ENCODE data around the gene RBM46. TPM values are rescaled to one million over a fixed set of nuclear protein-coding genes. Genes with fewer than 3 reads are reported as not detected.
A peak's percentile ranks its signal among the peaks of the same experiment; 100 is the strongest.

The RBM46 gene
- total and polyA plus RNA-seq, 2 experiments from 2014 or later, result 0.07 TPM; not detected in 1

DNA sequence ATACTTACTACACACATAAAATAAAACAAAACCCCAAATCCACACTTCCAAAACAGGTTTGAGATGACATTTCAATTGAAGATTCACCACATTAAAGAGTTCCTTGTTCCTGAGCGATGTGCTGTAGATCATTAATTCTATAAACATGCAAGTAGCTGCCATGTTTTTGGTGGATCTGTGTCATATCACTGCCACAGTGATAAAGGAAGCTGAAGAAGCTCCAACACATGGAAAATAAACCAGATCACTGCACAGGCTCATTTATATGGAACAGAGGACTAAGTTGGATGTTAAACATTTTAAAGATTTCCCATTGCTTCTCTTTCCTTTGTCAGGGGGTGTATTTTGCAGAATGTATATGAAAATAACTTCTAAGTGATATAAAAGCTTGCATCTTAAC is 2.8 kb upstream of the RBM46 start:
- no peak for TF ChIP-seq EZH2 (IDR thresholded peaks at IDR 0.05; ENCODE audit: borderline replicate concordance)
- TF ChIP-seq, protein P1, sequence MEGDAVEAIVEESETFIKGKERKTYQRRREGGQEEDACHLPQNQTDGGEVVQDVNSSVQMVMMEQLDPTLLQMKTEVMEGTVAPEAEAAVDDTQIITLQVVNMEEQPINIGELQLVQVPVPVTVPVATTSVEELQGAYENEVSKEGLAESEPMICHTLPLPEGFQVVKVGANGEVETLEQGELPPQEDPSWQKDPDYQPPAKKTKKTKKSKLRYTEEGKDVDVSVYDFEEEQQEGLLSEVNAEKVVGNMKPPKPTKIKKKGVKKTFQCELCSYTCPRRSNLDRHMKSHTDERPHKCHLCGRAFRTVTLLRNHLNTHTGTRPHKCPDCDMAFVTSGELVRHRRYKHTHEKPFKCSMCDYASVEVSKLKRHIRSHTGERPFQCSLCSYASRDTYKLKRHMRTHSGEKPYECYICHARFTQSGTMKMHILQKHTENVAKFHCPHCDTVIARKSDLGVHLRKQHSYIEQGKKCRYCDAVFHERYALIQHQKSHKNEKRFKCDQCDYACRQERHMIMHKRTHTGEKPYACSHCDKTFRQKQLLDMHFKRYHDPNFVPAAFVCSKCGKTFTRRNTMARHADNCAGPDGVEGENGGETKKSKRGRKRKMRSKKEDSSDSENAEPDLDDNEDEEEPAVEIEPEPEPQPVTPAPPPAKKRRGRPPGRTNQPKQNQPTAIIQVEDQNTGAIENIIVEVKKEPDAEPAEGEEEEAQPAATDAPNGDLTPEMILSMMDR (IDR thresholded peaks at IDR 0.05; ENCODE audit: poor library complexity), result no peak
- TF ChIP-seq EZH2phosphoT487 (IDR thresholded peaks at IDR 0.05; ENCODE audit: low read depth, severe bottlenecking, unreplicated experiment), result no peak

DNA sequence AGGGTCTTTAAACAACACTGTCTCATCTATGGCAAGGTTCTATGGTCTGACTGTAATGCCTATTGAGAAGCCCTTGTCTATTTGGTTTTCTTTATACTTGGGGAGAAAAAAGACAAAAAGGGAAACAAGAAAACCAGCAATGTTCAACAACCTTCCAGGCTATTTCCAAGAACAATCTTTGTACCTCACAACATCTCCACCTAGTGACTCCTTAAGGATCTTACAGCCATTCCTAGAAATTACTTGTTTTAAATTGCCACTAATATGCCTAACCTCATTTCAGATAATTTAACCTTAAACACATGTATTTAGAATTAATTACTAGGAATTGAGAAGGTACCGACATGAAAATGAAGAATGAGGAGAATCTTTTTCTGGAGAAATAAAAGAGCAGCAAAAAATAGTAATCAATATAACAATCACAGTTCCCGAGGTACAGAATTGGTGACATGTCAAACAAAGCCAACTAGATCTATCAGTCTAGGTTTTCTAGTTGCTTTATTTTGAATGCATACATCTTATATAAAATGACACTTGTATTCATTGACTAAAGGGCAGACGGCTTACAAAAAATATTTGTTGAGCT is 1.6 kb upstream of the RBM46 start:
- Histone ChIP-seq H3K27me3 (no peaks in the 10 kb centered on the region), H3K36me3 (replicated peaks; ENCODE audit: insufficient read depth, low read depth) (no peaks in the 10 kb centered on the region), H3K4me1 (ENCODE audit: insufficient read depth) (no peaks in the 10 kb centered on the region), H3K27ac (no peak overlapping the region), H3K4me3 (no peak overlapping the region), H3K9me2 (replicated peaks; ENCODE audit: insufficient read depth) (no peaks in the 10 kb centered on the region), H3K9me3 (ENCODE audit: low read depth) (no peaks in the 10 kb centered on the region), H4K20me1 (ENCODE audit: insufficient read depth, poor library complexity, severe bottlenecking) (no peaks in the 10 kb centered on the region), H3K79me2 (no peaks in the 10 kb centered on the region), H2AFZ (no peak overlapping the region), H3K4me2 (no peak overlapping the region)
- TF ChIP-seq EZH2 (IDR thresholded peaks at IDR 0.05; ENCODE audit: borderline replicate concordance), result no peak
- TF ChIP-seq, protein P1 (IDR thresholded peaks at IDR 0.05; ENCODE audit: poor library complexity), result peak; percentile 69
- TF ChIP-seq EZH2phosphoT487 (IDR thresholded peaks at IDR 0.05; ENCODE audit: low read depth, severe bottlenecking, unreplicated experiment), result no peak
- WGBS (ENCODE audit: low lambda C conversion rate, missing lambda C conversion rate), result 56% methylated on average over 3 of the region's 3 CpGs
- DNase-seq (ENCODE audit: low spot score), result peak; percentile 57

More for the DNA sequence above, 2.8 kb upstream of the RBM46 start:
- no peak overlapping the region for H3K4me3 ChIP-seq
- H3K9me3 ChIP-seq (ENCODE audit: low read depth), result no peaks in the 10 kb centered on the region
- DNase-seq (ENCODE audit: low spot score), result no peak
- H3K4me2 ChIP-seq, result no peak overlapping the region
- H3K36me3 ChIP-seq (replicated peaks; ENCODE audit: insufficient read depth, low read depth), result no peaks in the 10 kb centered on the region
- no peaks in the 10 kb centered on the region for H3K79me2 ChIP-seq
- H3K27me3 ChIP-seq, result no peaks in the 10 kb centered on the region
- H3K9me2 ChIP-seq (replicated peaks; ENCODE audit: insufficient read depth), result no peaks in the 10 kb centered on the region
- no peak overlapping the region for H3K27ac ChIP-seq
- H2AFZ ChIP-seq, result no peak overlapping the region
- 70% methylated on average over 1 of the region's 1 CpG for WGBS (ENCODE audit: low lambda C conversion rate, missing lambda C conversion rate)
- no peaks in the 10 kb centered on the region for H4K20me1 ChIP-seq (ENCODE audit: insufficient read depth, poor library complexity, severe bottlenecking)
- no peaks in the 10 kb centered on the region for H3K4me1 ChIP-seq (ENCODE audit: insufficient read depth)

DNA sequence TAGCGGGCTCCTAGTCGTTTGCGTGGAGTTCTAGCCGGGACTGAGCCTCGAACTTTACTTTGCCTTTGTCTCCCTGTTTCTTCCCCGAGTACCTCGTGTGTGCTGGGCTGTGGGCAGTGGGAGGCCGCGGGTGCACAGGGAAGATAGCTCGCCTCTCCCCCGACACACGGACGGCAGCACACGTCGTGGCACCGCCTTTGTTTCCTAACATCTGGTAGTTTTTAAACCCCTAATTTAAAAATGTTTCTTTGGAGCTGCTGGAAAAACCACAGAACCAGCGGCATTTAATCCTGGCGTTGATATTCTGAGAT is 866 bp downstream of the RBM46 start:
- Histone ChIP-seq H4K20me1 (ENCODE audit: insufficient read depth, poor library complexity, severe bottlenecking) (no peaks in the 10 kb centered on the region), H3K9me2 (replicated peaks; ENCODE audit: insufficient read depth) (no peaks in the 10 kb centered on the region), H3K79me2 (no peaks in the 10 kb centered on the region), H3K4me3 (no peak overlapping the region), H3K27ac (no peak overlapping the region), H2AFZ (no peak overlapping the region), H3K36me3 (replicated peaks; ENCODE audit: insufficient read depth, low read depth) (no peaks in the 10 kb centered on the region), H3K27me3 (peaks cover 5% of the 10 kb centered on the region), H3K9me3 (ENCODE audit: low read depth) (no peaks in the 10 kb centered on the region), H3K4me1 (ENCODE audit: insufficient read depth) (no peaks in the 10 kb centered on the region), H3K4me2 (no peak overlapping the region)
- TF ChIP-seq, protein P1 (IDR thresholded peaks at IDR 0.05; ENCODE audit: poor library complexity), result no peak
- TF ChIP-seq EZH2 (IDR thresholded peaks at IDR 0.05; ENCODE audit: borderline replicate concordance) (no peak), EZH2phosphoT487 (IDR thresholded peaks at IDR 0.05; ENCODE audit: low read depth, severe bottlenecking, unreplicated experiment) (no peak)
- WGBS (ENCODE audit: low lambda C conversion rate, missing lambda C conversion rate), result 91% methylated on average over 18 of the region's 18 CpGs
- no peak for DNase-seq (ENCODE audit: low spot score)
